ENCODE measurements around the gene GRB10.

- TF ChIP-seq POLR2A (IDR thresholded peaks at IDR 0.05; ENCODE audit: low read length) (no peak), GATA1 (IDR thresholded peaks at IDR 0.05; ENCODE audit: low read depth, low read length) (no peak)
Observed at GRCh38 chr7:50712252-50713122, 70.2 kb downstream of the GRB10 start.

Data from erythroblast (primary cell).